NCI-H1436 (cell line): ENCODE measurements around the gene UROS.

ENCODE experiments used
- DNase-seq: peaks from one replicate; lab custom pipeline; 2025; lab: John Stamatoyannopoulos, UW

UROS gene

GRCh38 chr10:125762692-125763648 is 60.1 kb downstream of the UROS start:
- DNase-seq, result no peak

GRCh38 chr10:125761961-125762360 is 61.1 kb downstream of the UROS start:
- DNase-seq, result no peak

GRCh38 chr10:125757742-125758141 is 65.3 kb downstream of the UROS start:
- no peak for DNase-seq

GRCh38 chr10:125756853-125757487 is 66.1 kb downstream of the UROS start:
- no peak for DNase-seq

GRCh38 chr10:125756196-125756595 is 66.9 kb downstream of the UROS start:
- DNase-seq, result no peak

GRCh38 chr10:125747417-125747816 is 75.6 kb downstream of the UROS start:
- no peak for DNase-seq

- DNase-seq, result no peak
These were observed 78.1 kb downstream of the UROS start for GRCh38 chr10:125744909-125745308.

- no peak for DNase-seq
These were observed 80.6 kb downstream of the UROS start for GRCh38 chr10:125742465-125742864.

- DNase-seq, result no peak
These were observed 82.9 kb downstream of the UROS start for GRCh38 chr10:125739994-125740679.
